HT-29 (cell line): ENCODE results near the gene TBL1XR1. TPM values are rescaled to one million over a fixed set of nuclear protein-coding genes. Genes with fewer than 3 reads are reported as not detected.

ENCODE experiments used
- DNase-seq: peaks from one replicate; pipeline ENCODE4 v3.0.0-alpha.2; 2015; ENCODE audit warnings: low spot score
- total RNA-seq: library from RNA; depleted of rRNA; stranded (reverse); fragments of >200 nt; shearing (Covaris generic); gene quantifications from 2 replicates; pipeline ENCODE4 v1.2.3, GENCODE V29; 2014

Gene TBL1XR1
- total RNA-seq, 1 experiment from 2014 or later, result 107 TPM

GRCh38 chr3:177066068-177066467 is 131.2 kb downstream of the TBL1XR1 start:
- no peak for DNase-seq

GRCh38 chr3:177065285-177066033 is 131.8 kb downstream of the TBL1XR1 start:
- DNase-seq, result no peak

- DNase-seq, result no peak
Observed at GRCh38 chr3:177062052-177062732, 135.1 kb downstream of the TBL1XR1 start.

- no peak for DNase-seq
Observed at GRCh38 chr3:177061369-177061768, 135.9 kb downstream of the TBL1XR1 start.

GRCh38 chr3:177060492-177060891 is 136.8 kb downstream of the TBL1XR1 start:
- no peak for DNase-seq

GRCh38 chr3:177058648-177059047 is 138.6 kb downstream of the TBL1XR1 start:
- DNase-seq, result no peak

GRCh38 chr3:177057768-177058167 is 139.5 kb downstream of the TBL1XR1 start:
- no peak for DNase-seq

GRCh38 chr3:177056927-177057326 is 140.4 kb downstream of the TBL1XR1 start:
- DNase-seq, result no peak

GRCh38 chr3:177055605-177056571 is 141.4 kb downstream of the TBL1XR1 start:
- DNase-seq, result no peak

- DNase-seq, result no peak
Observed at GRCh38 chr3:177053107-177053506, 144.2 kb downstream of the TBL1XR1 start.

- no peak for DNase-seq
Observed at GRCh38 chr3:177051411-177051810, 145.9 kb downstream of the TBL1XR1 start.

- DNase-seq, result peak; percentile 76
Observed at GRCh38 chr3:177050501-177051237, 146.6 kb downstream of the TBL1XR1 start.

- no peak for DNase-seq
Observed at GRCh38 chr3:177045767-177046166, 151.5 kb downstream of the TBL1XR1 start.

- DNase-seq, result no peak
Observed at GRCh38 chr3:177045222-177045621, 152.1 kb downstream of the TBL1XR1 start.

- no peak for DNase-seq
Observed at GRCh38 chr3:177041730-177042551, 155.3 kb downstream of the TBL1XR1 start.

- no peak for DNase-seq
Observed at GRCh38 chr3:177041021-177041729, 156.1 kb downstream of the TBL1XR1 start.

- DNase-seq, result no peak
Observed at GRCh38 chr3:177039490-177040274, 157.6 kb downstream of the TBL1XR1 start.

- DNase-seq, result no peak
Observed at GRCh38 chr3:177037241-177037640, 160.0 kb downstream of the TBL1XR1 start.

GRCh38 chr3:177035676-177036075 is 161.6 kb downstream of the TBL1XR1 start:
- DNase-seq, result no peak
